Jurkat, Clone E6-1 (cell line): ENCODE results near the gene AGA.

Experiments used
- DNase-seq: peaks from one replicate; pipeline ENCODE4 v3.0.0-alpha.2; 2011; ENCODE audit warnings: low read depth, low spot score
- H3K4me3 ChIP-seq: 2 replicates; pipeline ENCODE4 v1.5.1; 2011; ENCODE audit warnings: mild to moderate bottlenecking, low read length, control low read depth, moderate library complexity

AGA gene

DNA sequence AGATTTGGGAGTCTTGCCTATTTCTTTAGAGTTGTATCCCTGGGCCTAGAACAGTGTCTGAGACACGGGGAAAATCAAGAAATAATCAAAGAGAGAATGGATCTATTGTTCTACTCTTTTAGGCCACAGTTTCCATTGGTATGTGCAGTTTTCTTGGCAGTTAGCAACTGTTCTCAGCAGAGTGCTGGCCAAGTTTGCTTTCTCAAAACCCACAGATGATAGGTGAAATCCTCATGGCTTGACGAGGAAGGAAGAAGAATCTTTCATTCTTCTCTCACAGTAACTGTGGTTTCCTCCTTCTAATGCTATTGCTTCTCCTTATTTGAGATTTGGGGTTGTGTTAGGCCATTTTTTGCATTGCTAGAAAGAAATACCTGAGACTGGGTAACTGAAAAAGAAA is 42.2 kb downstream of the AGA start:
- H3K4me3 ChIP-seq, result no peak overlapping the region
- DNase-seq, result no peak

DNA sequence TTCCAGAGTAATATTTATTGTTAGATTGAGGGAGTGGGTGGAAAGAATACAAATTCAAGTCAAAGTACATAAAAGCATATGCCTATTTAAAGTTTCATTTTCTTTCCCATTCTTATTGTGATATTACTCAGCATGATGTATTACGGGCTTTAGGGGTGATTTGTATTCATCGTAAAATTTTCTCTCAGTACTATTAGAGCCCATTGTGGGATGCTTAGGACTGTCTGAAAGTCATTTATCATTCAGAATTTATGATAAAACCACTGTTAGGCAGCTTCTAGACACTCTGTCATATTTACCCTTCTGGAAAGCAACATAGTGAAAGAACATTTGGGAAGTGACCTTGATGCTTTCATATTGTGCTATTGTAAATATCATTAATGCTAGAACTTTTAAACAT is 45.9 kb downstream of the AGA start:
- no peak for DNase-seq
- H3K4me3 ChIP-seq, result no peak overlapping the region

- peak; percentile 87 for DNase-seq
These were observed 49.0 kb downstream of the AGA start for GRCh38 chr4:177393236-177393635.

GRCh38 chr4:177391953-177392352 is 50.3 kb downstream of the AGA start:
- no peak overlapping the region for H3K4me3 ChIP-seq
- DNase-seq, result no peak

More at GRCh38 chr4:177393236-177393635, 49.0 kb downstream of the AGA start:
- H3K4me3 ChIP-seq, result no peak overlapping the region

- no peak for DNase-seq
- H3K4me3 ChIP-seq, result no peak overlapping the region
These were observed 51.0 kb downstream of the AGA start for GRCh38 chr4:177391287-177391686.

DNA sequence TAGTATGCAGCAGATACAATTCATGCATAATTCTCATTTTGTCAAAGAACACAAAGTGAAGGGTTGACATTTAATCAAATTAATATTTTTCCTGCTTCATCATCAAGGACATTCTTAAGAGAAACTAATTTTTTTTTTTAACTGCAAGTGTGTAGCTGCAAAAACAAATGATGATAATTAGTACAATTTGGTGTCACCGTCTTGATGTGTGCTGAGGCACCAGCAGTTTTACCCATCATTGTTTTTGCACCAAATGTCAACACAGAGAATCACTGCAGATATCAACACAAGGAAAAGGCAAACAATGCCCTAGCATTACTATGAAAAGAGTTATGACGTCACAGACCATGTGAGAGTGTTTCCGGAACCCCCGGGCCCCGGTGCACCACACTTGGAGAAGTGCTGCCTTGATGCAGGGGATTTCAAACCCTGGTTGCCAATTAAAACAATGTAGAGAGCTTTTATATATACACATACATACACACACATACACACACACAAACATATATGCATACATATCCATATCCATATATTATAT is 55.9 kb downstream of the AGA start:
- DNase-seq, result no peak
- no peak overlapping the region for H3K4me3 ChIP-seq

- no peak for DNase-seq
- H3K4me3 ChIP-seq, result no peak overlapping the region
These were observed 56.5 kb downstream of the AGA start for GRCh38 chr4:177385576-177386277.

DNA sequence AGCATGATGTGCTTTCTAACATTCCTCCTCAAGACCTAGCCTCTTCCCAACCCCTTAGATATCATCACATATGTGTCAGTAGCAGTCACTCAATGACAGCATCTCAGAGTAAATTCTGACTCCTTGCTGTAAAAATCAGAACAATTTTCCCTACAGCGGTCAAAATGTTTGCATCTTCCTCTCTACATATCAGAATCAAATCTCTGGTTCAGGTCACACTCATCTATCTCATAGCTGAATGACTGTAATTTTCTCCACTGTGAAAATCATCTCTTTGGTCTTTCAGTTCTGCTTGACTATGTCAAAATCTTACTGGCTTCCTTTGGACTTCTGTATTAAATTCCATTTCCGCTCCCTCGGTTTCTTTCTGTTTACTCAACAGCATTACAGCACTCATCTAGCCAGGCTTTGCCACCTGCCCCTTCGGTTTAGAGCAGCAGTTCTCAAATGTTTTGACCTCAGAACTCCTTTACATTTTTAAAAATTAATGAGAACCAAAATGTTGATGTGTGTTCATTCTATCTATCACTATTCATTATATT is 57.3 kb downstream of the AGA start:
- no peak overlapping the region for H3K4me3 ChIP-seq
- no peak for DNase-seq

- no peak overlapping the region for H3K4me3 ChIP-seq
- no peak for DNase-seq
These were observed 60.4 kb downstream of the AGA start for GRCh38 chr4:177381762-177382310.
